Measurements from ENCODE around the gene RAB36.

Gene RAB36

DNA sequence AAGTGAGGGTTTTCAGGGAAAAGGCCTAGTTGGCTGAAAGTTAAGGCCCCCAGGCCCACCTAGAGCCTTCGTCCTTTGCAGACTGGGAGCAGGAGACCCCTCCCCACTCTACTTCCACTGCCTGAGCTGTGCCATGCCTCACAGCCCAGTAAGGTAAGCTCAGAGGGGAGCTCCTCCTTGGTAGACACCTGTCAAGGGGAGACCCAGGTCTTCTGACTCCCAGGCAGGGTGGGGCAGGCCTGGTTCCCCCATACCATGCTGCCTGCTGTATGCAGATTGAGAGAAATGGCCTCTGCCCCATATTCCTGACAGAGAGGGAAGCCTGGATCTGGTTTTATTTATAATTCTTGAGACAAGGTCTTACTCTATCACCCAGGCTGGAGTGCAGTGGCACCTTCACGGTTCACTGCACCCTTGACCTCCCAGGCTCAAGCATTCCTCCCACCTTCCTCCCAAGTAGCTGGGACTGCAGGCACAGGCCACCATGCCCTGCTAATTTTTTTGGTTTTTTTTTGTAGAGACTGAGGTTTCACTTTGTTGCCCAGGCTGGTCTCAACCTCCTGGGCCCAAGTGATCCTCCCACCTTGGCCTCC, 697 bp downstream of the RAB36 start:
- ATAC-seq (replicated peaks) (no peak), DNase-seq (no peak)
- peaks cover 49% of the 10 kb centered on the region for H3K36me3 Mint-ChIP-seq (ENCODE audit: insufficient read depth)
- peak overlapping the region; percentile 93 to 98 for H3K27ac Mint-ChIP-seq
- H3K4me3 Mint-ChIP-seq, result peak overlapping the region; percentile 77 to 78
- no peaks in the 10 kb centered on the region for H3K9me3 Mint-ChIP-seq
- peaks cover 32 to 37% of the 10 kb centered on the region in 2 donors for H3K4me1 Mint-ChIP-seq (ENCODE audit: low read depth in 2 of 2)
- no peaks in the 10 kb centered on the region for H3K27me3 Mint-ChIP-seq

GRCh38 chr22:23146478-23147205, 1.4 kb downstream of the RAB36 start:
- peak overlapping the region; percentile 93 to 98 for H3K27ac Mint-ChIP-seq
- peak overlapping the region in 1 of 2 donors; percentile 40 for H3K4me3 Mint-ChIP-seq
- DNase-seq, result no peak
- peaks cover 43% of the 10 kb centered on the region for H3K36me3 Mint-ChIP-seq (ENCODE audit: insufficient read depth)
- H3K4me1 Mint-ChIP-seq (ENCODE audit: low read depth in 2 of 2), result peaks cover 28 to 36% of the 10 kb centered on the region in 2 donors
- no peaks in the 10 kb centered on the region for H3K27me3 Mint-ChIP-seq
- H3K9me3 Mint-ChIP-seq, result no peaks in the 10 kb centered on the region
- ATAC-seq (replicated peaks), result no peak

DNA sequence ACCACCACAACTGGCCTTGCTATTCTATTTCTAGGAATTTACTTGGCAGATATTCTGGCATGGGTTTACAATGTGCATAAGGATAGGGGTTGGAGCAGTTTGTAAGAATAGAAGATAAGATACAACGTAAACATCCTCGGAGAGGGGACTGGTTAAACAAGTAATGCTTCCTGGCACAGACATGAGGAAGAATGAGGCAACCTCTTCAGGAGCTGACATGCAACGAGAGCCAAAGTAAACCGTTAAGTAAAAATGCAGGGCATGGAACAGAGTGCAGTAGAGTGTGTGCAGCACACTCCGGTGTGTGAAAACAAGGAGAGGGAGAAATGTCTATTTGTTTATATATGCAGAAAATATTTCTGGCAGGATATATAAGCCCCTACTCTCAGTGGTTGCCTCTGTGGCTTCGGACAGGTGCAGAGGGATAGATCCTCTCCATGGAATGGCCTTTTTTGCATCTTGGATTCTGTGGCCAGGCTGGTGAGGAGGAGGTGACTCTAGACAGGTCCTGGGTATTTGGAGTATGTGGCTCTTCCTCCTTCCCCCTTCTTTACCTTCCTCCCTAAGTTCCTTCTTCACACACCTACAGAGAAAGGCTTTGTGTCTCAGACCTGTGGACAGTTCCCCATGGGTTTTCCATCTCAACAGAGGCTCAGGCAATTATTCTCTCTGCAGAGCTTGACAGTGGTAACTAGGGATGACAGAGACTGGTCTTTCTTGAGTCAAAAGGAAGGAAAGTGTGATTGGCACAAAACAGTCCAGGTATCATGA, 2.5 kb downstream of the RAB36 start:
- Mint-ChIP-seq H3K4me1 (ENCODE audit: low read depth in 2 of 2) (peaks cover 20 to 30% of the 10 kb centered on the region in 2 donors), H3K9me3 (no peaks in the 10 kb centered on the region), H3K36me3 (ENCODE audit: insufficient read depth) (peaks cover 31% of the 10 kb centered on the region), H3K27me3 (no peaks in the 10 kb centered on the region), H3K4me3 (no peak overlapping the region), H3K27ac (peak overlapping the region; percentile 65 to 98)
- ATAC-seq (replicated peaks) (no peak), DNase-seq (no peak)

GRCh38 chr22:23149743-23150238, 4.5 kb downstream of the RAB36 start:
- DNase-seq (no peak), ATAC-seq (replicated peaks) (no peak)
- Mint-ChIP-seq H3K9me3 (no peaks in the 10 kb centered on the region), H3K4me1 (ENCODE audit: low read depth in 2 of 2) (peaks cover 10 to 32% of the 10 kb centered on the region in 2 donors), H3K36me3 (ENCODE audit: insufficient read depth) (peaks cover 18% of the 10 kb centered on the region), H3K27me3 (no peaks in the 10 kb centered on the region), H3K4me3 (no peak overlapping the region), H3K27ac (peak overlapping the region; percentile 9 to 88)

DNA sequence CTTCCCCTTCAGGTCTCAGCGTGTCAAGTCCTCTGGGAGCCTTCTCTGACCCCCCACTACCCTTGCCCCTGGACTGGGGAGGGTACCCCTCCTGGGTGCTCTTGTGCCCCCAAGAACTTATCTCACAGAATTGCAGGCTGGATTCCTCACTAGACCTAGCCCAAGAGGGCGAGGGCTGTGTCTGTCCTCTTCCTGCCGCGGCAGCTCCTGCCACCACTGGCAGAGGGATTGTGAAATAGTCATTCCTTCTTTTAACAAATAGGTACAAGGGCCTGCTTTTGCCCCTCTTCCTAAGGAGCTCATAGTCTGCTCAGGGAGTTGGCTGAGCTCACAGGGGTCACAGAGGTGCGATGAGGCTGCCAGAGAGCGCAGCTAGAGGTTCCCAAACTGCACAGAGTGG, 5.5 kb downstream of the RAB36 start:
- H3K27me3 Mint-ChIP-seq, result no peaks in the 10 kb centered on the region
- ATAC-seq (replicated peaks), result no peak
- DNase-seq, result no peak
- H3K4me1 Mint-ChIP-seq (ENCODE audit: low read depth in 2 of 2), result peaks cover 4 to 28% of the 10 kb centered on the region in 2 donors
- no peak overlapping the region for H3K4me3 Mint-ChIP-seq
- H3K27ac Mint-ChIP-seq, result peak overlapping the region in 1 of 2 donors; percentile 33
- no peaks in the 10 kb centered on the region for H3K9me3 Mint-ChIP-seq
- H3K36me3 Mint-ChIP-seq (ENCODE audit: insufficient read depth), result peaks cover 8% of the 10 kb centered on the region

DNA sequence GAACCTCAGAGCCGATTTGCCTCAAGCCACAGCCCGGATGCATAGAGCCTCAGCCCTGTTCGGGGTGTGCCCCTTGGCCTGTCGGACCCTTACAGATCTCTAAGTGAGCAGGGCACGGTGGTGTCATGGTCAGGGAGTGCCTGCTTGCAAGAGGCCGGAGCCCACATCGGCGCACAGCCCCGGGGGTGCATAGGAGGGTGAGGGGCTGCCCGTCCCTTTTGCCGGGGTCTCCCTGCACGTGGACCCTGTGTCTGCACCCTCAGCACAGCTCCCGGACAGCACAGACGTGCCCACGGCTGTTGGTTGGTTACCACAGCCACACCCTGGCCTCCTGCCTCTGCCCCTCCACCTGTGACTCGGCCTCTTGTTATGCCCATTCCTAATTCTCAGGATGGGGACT, 6.5 kb downstream of the RAB36 start:
- no peak overlapping the region for H3K27ac Mint-ChIP-seq
- ATAC-seq (replicated peaks) (no peak), DNase-seq (no peak)
- H3K27me3 Mint-ChIP-seq, result no peaks in the 10 kb centered on the region
- H3K4me1 Mint-ChIP-seq (ENCODE audit: low read depth in 2 of 2), result peaks cover 4 to 22% of the 10 kb centered on the region in 2 donors
- H3K36me3 Mint-ChIP-seq (ENCODE audit: insufficient read depth), result no peaks in the 10 kb centered on the region
- H3K4me3 Mint-ChIP-seq, result no peak overlapping the region
- no peaks in the 10 kb centered on the region for H3K9me3 Mint-ChIP-seq

GRCh38 chr22:23152238-23153114, 7.2 kb downstream of the RAB36 start:
- H3K27me3 Mint-ChIP-seq, result no peaks in the 10 kb centered on the region
- ATAC-seq (replicated peaks), result peak; percentile 31
- no peaks in the 10 kb centered on the region for H3K36me3 Mint-ChIP-seq (ENCODE audit: insufficient read depth)
- H3K27ac Mint-ChIP-seq, result peak overlapping the region; percentile 22 to 86
- peaks cover 4 to 20% of the 10 kb centered on the region in 2 donors for H3K4me1 Mint-ChIP-seq (ENCODE audit: low read depth in 2 of 2)
- peak overlapping the region in 1 of 2 donors; percentile 58 for H3K4me3 Mint-ChIP-seq
- no peaks in the 10 kb centered on the region for H3K9me3 Mint-ChIP-seq
- DNase-seq, result no peak

DNA sequence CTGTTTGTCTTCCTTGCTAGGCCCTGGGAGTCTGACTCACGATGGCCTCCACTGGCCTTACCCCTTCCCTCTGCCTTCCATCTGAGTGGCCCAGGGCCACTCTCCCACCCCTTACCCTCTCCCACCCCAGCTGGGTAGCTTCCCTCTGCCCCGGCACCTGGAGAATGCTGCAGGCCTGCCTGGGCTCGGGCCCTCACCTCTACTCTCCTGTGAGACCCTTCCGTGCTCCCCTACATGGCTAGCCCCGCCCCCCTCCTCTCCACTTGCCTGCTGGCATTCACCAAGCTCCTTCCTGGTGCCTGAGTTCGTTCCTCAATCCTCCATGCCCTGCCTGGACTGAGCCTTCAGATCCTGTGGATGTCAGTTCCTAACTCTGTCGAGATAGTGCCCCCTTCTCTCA, 8.7 kb downstream of the RAB36 start:
- DNase-seq (no peak), ATAC-seq (replicated peaks) (no peak)
- H3K9me3 Mint-ChIP-seq, result no peaks in the 10 kb centered on the region
- no peaks in the 10 kb centered on the region for H3K27me3 Mint-ChIP-seq
- peaks cover 4 to 20% of the 10 kb centered on the region in 2 donors for H3K4me1 Mint-ChIP-seq (ENCODE audit: low read depth in 2 of 2)
- no peaks in the 10 kb centered on the region for H3K36me3 Mint-ChIP-seq (ENCODE audit: insufficient read depth)
- peak overlapping the region; percentile 22 to 86 for H3K27ac Mint-ChIP-seq
- H3K4me3 Mint-ChIP-seq, result peak overlapping the region in 1 of 2 donors; percentile 58

DNA sequence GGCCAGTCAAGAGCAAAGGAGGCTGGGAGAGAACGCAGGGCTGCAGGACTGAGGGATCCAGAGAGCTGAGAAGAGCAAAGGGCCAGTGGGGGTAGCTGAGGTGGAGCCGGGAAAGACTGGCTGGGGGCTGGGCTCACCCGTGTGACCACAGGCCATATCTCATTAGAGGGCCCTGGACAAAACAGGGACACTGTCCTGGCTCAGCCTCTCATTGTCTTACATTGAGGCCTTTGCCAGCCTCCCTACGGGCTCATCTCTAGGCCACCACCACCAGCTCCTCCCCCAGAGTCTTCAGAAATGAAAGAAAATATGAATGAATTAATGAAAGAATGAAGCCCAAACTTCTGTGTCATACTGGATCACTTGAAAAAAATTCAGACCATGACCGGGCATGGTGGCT, 9.2 kb downstream of the RAB36 start:
- H3K27ac Mint-ChIP-seq, result peak overlapping the region; percentile 22 to 29
- H3K4me3 Mint-ChIP-seq, result no peak overlapping the region
- no peaks in the 10 kb centered on the region for H3K36me3 Mint-ChIP-seq (ENCODE audit: insufficient read depth)
- H3K27me3 Mint-ChIP-seq, result no peaks in the 10 kb centered on the region
- ATAC-seq (replicated peaks) (no peak), DNase-seq (no peak)
- no peaks in the 10 kb centered on the region for H3K9me3 Mint-ChIP-seq
- H3K4me1 Mint-ChIP-seq (ENCODE audit: low read depth in 2 of 2), result peaks cover 4 to 20% of the 10 kb centered on the region in 2 donors

DNA sequence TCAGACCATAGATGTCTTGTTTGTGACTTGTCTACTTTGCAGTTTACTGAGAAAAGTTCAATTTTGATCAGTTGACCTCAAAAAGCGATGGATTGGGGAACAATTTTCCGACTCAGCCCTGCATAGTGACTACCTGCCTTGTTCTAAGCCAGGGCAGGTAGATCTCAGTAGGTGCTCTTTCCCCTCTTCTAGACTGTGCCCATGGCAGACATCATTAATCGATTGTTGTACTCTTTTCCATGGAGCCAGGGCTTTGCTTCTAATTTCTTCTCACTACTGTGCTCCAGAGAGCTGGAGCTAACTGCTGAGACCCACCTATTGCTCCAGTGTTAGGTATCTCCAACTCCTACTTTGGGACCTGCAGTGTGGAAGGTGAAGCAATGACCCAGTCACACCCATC, 9.9 kb downstream of the RAB36 start:
- H3K9me3 Mint-ChIP-seq, result no peaks in the 10 kb centered on the region
- no peaks in the 10 kb centered on the region for H3K36me3 Mint-ChIP-seq (ENCODE audit: insufficient read depth)
- no peaks in the 10 kb centered on the region for H3K27me3 Mint-ChIP-seq
- no peak overlapping the region for H3K4me3 Mint-ChIP-seq
- H3K27ac Mint-ChIP-seq, result peak overlapping the region in 1 of 2 donors; percentile 81
- no peak for DNase-seq
- ATAC-seq (replicated peaks), result no peak
- peaks cover 4 to 20% of the 10 kb centered on the region in 2 donors for H3K4me1 Mint-ChIP-seq (ENCODE audit: low read depth in 2 of 2)

DNA sequence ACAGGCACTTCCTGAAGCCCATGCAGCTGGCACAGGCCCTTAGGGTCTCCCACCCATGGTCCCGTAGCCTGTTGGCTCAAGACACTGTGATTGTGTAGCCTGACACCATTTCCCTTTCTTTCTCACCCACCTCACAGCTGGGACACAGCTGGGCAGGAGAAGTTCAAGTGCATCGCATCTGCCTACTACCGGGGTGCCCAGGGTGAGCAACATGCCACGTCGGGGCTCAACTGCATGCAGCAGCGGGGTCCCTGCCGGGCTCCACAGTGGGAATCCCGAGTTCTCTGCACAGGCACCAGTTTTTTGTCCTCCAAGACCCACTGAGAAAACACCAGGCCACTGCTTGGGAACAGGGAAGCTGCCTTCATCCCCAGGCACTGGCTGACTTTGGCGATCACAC, 10.6 kb downstream of the RAB36 start:
- Mint-ChIP-seq H3K9me3 (no peaks in the 10 kb centered on the region), H3K27me3 (no peaks in the 10 kb centered on the region)
- ATAC-seq (replicated peaks), result no peak

DNA sequence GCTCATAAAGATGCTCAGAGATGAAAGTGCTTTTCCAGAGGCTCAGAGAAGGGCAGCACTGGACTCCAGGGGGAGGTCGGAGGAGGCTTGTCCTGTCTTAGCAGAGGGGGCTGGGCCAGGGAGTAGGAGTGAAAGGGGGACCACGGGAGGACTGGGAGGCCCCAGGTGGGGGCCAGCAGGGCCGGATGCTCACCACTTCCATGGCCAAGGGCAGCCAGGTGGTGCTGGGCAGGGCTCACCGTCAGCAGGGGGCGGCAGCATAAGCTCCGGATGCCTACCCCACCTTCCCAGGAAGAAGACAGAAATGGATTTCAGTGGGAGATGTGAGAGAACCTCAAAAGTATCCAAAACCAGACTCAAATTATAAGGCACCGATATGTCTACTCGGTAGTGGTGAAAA, 11.0 kb downstream of the RAB36 start:
- no peaks in the 10 kb centered on the region for H3K36me3 Mint-ChIP-seq (ENCODE audit: insufficient read depth)
- peaks cover 4 to 17% of the 10 kb centered on the region in 2 donors for H3K4me1 Mint-ChIP-seq (ENCODE audit: low read depth in 2 of 2)
- H3K27ac Mint-ChIP-seq, result peak overlapping the region in 1 of 2 donors; percentile 59
- no peaks in the 10 kb centered on the region for H3K27me3 Mint-ChIP-seq
- DNase-seq (no peak), ATAC-seq (replicated peaks) (no peak)
- no peaks in the 10 kb centered on the region for H3K9me3 Mint-ChIP-seq
- no peak overlapping the region for H3K4me3 Mint-ChIP-seq

More for the DNA sequence above, 10.6 kb downstream of the RAB36 start:
- no peaks in the 10 kb centered on the region for H3K36me3 Mint-ChIP-seq (ENCODE audit: insufficient read depth)
- no peak overlapping the region for H3K4me3 Mint-ChIP-seq
- peaks cover 4 to 20% of the 10 kb centered on the region in 2 donors for H3K4me1 Mint-ChIP-seq (ENCODE audit: low read depth in 2 of 2)
- DNase-seq, result no peak
- peak overlapping the region in 1 of 2 donors; percentile 81 for H3K27ac Mint-ChIP-seq

All from effector memory CD8-positive, alpha-beta T cell (primary cell).